NOMO-1 (cell line): Measurements from ENCODE around the gene USP11.

ENCODE experiments used
- DNase-seq, 2 experiments: peaks; one replicate each; lab custom pipeline; 2025; ENCODE audit not compliant: unreplicated experiment in 2 of 2; lab: John Stamatoyannopoulos, UW

USP11 gene

DNA sequence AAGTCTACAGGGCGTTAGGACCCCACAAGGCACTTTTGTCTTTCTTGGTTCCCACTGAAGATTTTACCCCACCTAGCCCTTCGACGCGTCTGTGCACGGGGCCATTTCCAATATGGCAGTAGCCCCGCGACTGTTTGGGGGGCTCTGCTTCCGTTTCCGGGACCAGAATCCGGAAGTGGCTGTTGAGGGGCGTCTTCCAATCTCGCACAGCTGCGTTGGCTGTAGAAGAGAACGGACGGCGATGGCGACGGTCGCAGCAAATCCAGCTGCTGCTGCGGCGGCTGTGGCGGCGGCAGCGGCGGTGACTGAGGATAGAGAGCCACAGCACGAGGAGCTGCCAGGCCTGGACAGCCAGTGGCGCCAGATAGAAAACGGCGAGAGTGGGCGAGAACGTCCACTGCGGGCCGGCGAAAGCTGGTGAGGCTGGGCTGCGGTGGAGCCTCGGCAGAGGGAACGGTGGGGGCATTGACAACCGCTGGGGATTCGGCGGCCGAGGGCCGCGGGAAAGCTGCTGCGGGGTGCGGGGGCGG, at the start of gene USP11:
USP11 (plus strand) TSS at position 207 of the 530 bp plus-strand sequence; CDS start at position 242, 35 bp downstream.
- DNase-seq: peak; percentile 17 to 32

- DNase-seq: no peak
Observed at GRCh38 chrX:47184486-47184885, 48.3 kb upstream of the USP11 start.

GRCh38 chrX:47185241-47185640, 47.6 kb upstream of the USP11 start:
- no peak for DNase-seq

DNA sequence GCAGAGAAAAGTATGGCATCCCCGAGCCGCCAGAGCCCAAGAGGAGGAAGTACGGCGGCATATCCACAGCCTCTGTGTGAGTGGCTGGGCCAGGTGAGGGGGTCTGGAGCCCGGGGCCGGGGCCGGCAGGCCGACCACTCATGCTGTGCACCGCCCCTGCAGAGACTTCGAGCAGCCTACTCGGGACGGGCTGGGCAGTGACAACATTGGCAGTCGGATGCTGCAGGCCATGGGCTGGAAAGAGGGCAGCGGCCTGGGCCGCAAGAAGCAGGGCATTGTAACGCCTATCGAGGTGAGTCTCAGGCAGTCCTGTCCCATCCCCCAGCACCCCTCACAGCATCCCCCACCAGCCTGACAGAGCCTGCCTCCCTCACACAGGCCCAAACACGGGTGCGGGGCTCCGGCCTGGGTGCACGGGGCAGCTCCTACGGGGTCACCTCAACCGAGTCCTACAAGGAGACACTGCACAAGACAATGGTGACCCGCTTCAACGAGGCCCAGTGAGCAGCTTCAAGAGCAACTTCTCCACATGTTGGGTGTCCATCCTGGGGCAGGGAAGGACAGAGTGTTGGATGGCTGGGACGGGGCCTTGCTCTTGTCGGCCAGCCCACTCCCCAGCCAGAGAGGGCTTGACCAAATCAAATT, 46.6 kb upstream of the USP11 start:
- DNase-seq: no peak

GRCh38 chrX:47187106-47187677, 45.6 kb upstream of the USP11 start:
- no peak for DNase-seq

GRCh38 chrX:47189906-47190305, 42.9 kb upstream of the USP11 start:
- no peak for DNase-seq

GRCh38 chrX:47190445-47191269, 42.2 kb upstream of the USP11 start:
- DNase-seq: peak; percentile 89 to 91

DNA sequence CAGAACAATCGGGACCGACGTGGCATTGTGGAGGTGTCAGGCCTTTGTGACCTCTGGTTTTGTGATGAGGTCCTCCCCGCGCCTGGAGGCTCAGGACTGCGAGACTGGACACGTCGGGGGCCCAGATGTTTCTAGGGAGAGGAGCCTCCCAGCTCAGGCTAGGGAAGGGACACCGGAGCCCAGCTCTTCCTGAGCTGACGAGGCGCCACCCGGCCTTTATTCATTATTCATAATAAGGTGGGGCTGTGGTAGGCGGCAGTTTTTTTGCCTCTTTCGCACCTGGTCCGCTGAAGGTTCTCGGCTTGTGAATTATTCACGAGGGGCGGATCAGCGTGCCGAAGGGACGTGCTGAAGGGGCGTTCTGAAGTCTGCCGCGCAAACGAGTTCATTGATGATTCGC, 41.5 kb upstream of the USP11 start:
- peak in 1 of 2 experiments; percentile 30 for DNase-seq

GRCh38 chrX:47191806-47192401, 40.9 kb upstream of the USP11 start:
- DNase-seq: no peak

DNA sequence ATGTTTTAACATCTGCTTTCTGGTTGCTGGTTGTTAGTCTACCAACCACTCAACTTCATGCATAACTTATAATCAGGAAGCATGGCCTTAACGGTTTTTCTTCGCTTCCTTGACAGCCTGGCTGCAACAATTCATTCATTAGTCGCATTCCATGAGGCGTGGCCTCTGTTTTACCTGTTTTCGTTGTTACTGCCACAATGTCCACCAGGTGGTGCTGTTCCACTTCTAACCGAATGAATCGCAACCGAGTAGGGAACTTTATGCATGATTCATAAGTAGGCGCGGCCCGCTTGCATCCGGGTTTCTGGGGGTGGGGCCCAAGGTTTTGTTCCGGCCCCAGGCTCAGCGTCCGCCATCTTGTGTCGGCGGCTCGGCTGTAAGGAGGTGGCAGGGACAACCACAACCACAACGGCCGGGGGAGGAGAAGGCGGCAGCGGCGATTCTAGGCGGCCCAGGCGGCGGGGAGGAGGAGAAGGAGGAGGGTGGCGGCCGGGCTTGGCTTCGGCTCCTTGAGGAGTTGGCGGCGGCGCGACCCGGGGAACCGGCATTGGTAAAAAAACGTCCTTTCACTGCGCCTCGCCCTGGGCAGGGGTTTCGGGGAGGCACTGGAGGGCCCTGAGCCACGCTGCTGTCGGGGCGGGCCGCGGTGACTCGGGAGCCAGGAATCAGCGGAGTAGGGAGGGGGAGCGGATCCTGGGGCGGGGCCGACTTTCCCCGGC, 39.2 kb upstream of the USP11 start, which contains the start of gene UBA1:
UBA1 (plus strand) TSS at position 355 of the 719 bp plus-strand sequence. CDS start 4,974 bp downstream, outside the sequence.
- DNase-seq: peak; percentile 97 to 99

DNA sequence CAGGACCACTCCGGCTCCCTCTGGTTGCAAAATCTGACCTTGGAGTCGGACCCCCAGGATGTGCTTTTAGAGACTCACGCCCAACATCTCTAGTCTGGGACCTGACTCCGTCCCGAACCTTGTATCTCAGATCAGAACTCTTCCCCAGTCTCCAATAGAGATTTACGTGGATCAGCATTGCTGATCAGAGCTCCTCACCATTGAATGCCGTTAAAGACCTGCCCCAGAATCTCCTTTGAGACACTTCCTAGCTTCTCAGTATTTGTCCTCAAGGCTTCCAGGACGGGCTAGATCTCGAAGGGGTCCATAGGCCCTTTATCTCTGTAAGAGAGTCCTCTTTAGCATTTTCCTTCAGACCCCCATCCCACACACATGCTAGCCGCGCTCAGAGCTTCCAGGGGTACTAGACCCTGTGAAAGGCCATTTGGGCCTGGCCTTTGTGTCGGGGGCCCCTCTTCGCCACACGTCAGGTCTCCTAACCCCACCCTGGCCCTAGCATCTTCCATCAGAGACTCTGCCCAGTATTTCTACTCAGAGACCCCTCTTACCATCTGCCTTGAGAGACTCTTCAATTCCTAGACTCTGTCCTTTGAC, 38.5 kb upstream of the USP11 start:
- DNase-seq: no peak

- DNase-seq: no peak
Observed at GRCh38 chrX:47196098-47196497, 36.7 kb upstream of the USP11 start.

DNA sequence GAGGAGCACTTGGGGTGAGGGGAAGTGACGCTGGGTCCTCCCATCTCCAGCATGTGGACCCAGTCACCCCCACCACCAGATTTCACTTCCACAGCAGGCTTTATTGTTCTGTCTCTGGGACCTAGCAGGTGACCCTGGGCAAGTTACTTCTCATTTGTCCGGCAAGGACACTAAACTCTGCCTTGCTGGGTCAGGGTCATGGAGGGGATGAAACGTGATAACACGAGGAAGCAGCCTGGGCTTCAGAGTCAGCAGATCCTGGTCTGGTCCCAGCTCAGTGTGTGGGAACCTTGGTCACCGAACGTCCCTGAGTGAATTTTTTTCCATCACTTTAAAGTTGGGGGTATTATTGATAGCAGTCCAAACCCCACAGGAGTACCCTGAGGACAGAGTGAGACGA, 35.3 kb upstream of the USP11 start:
- DNase-seq: no peak

DNA sequence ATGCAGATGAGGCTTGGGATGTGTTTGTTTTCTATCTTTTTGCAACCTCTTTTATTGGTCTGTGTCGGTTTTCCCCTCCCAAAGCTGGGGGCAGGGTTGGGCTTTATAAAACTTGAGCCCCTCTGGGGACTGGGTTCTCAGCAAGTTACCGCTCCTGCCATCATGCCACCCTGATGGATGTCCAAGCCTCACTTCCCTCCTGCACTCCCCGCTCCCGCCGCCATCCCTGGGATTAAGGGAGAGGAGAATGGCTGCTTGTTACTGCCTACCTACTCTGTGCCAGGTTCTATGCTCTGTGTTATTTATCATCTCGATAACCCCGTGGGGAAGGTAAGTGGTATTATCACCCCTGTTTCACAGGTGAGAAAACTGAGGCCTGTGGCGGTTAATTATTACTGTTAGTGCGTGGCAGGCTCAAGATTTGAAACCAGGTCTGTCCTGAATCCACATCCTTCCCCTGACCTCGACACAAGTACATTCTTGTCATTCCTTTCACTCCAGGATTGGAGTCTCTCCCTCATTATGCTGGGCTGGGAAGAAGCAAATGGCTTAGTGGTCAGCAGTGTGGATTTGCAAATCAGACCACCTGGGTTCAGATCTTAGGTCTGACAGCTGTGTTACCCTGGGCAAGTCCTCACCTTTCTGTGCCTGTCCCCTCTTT, 34.7 kb upstream of the USP11 start:
- no peak for DNase-seq

- DNase-seq: no peak
Observed at GRCh38 chrX:47198687-47199080, 34.1 kb upstream of the USP11 start.

DNA sequence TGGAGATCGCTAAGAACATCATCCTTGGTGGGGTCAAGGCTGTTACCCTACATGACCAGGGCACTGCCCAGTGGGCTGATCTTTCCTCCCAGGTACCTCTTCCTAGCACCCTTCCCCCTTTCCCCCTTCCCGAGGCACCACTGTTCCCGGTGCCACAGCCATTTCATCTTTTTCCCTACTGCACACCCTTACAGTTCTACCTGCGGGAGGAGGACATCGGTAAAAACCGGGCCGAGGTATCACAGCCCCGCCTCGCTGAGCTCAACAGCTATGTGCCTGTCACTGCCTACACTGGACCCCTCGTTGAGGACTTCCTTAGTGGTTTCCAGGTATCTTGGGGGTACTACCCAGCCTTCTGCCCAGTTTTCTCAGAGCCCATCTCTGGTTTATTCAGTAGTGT, 33.5 kb upstream of the USP11 start:
- no peak for DNase-seq

DNA sequence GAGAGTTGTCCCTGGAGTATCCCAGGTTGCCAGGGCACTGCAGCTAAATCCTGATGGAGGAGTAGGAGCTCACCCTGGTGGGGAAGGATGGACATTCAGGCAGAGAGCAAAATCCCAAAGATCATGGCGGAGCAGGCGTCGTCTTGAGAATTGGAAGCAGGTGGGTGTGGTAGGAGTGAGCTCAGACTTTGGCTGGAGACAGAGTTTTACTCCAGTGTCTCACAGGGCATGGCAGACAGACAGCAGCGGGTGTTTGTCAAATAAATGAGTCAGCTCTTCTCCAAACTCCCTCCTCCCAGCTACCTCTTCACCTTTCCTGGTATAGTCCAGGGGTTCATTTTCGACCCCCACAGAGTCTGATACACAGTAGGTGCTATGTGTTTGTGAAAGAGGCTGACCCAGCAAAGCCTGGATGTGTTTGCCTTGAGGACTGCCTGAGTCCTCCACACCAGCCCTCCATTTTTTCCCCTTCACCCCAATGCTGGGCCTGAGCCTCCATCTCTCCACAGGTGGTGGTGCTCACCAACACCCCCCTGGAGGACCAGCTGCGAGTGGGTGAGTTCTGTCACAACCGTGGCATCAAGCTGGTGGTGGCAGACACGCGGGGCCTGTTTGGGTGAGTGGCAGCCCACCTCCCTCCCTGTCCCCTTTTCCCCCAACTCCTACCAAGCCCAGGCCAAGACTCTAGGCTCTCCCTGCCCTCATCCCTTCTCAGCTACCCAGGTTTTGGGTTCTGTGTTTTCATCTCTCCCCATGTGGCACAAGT, 32.2 kb upstream of the USP11 start:
- no peak for DNase-seq

- DNase-seq: no peak
Observed at GRCh38 chrX:47201345-47201944, 31.4 kb upstream of the USP11 start.
